Esophagus muscularis mucosa (tissue), 4 donors: ENCODE results near the gene TOR4A.

ENCODE experiments used
- CTCF ChIP-seq, 3 experiments: fragments of 200-600 bp in 2 of 3; fragments of 450-650 bp in 1 of 3; sonication (generic) in 2 of 3; IDR thresholded peaks; one replicate each; pipeline ENCODE4 v1.5.1; 2017 to 2019; ENCODE audit warnings: antibody characterized with exemption in 3 of 3, mild to moderate bottlenecking in 2 of 3, moderate library complexity in 1 of 3
- EP300 ChIP-seq: sonication (generic); formaldehyde crosslinking; IDR thresholded peaks from one replicate; pipeline ENCODE4 v1.6.1; 2017; ENCODE audit warnings: antibody characterized with exemption
- POLR2A ChIP-seq: fragments of 450-650 bp; IDR thresholded peaks from one replicate; pipeline ENCODE4 v1.6.1; 2017; ENCODE audit warnings: antibody characterized with exemption, moderate library complexity, mild to moderate bottlenecking, low read depth
- POLR2AphosphoS5 ChIP-seq, 2 donors: sonication (generic); formaldehyde crosslinking; IDR thresholded peaks; one replicate each; pipeline ENCODE4 v1.6.1; 2017; ENCODE audit warnings: antibody characterized with exemption in 2 of 2

- TF ChIP-seq CTCF (IDR thresholded peaks at IDR 0.05) (no peak), EP300 (no peak), POLR2A (no peak), POLR2AphosphoS5 (IDR thresholded peaks at IDR 0.05) (no peak)
Observed at GRCh38 chr9:137255448-137256114, 21.9 kb upstream of the TOR4A start.
